ENCODE results near the gene ATP8B4.

Gene ATP8B4

GRCh38 chr15:49895347-49896223 lies 223.4 kb downstream of the ATP8B4 start:
- DNase-seq (ENCODE audit: low read depth in 2 of 2), result no peak

DNA sequence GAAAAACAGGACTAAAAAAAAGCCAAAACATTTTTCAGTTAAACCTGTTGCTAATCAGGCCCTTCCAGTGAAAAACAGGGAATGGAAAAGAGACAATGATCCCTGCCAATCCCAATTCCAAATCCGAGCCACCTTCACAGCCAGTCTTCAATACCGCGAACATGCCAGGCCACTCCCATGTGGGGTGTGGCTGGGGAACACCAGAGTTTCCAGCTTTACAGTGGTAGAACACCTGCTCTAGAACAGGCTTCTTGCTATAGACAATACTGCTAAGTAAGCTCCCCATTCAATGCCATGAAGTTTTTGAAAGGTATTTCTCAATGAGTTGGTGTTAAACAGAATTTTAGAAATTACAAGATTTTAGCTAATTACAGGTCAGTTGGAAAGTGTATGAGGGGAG lies 228.3 kb downstream of the ATP8B4 start:
- DNase-seq (ENCODE audit: low read depth in 2 of 2), result no peak

GRCh38 chr15:49889536-49889935 lies 229.5 kb downstream of the ATP8B4 start:
- no peak for DNase-seq (ENCODE audit: low read depth in 2 of 2)

DNA sequence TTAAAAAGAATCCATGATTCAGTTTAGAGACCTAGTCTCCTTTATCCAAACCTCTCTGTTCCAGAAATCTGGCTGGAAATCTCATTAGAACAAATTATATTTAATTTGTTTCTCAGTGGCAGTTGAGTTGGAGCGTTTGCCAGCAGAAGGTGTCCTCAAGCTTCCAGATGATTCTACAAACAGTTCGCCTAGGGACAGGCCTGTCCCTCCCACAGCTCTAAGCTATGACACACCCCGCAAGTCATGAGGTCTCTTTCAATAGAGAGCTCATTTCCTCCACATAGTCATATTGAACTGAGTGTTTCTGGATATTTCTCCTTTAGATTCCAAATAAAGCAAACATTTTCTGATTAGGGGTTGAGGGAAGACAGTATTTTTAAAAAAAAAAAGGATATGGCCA lies 230.3 kb downstream of the ATP8B4 start:
- no peak for DNase-seq (ENCODE audit: low read depth in 2 of 2)

DNA sequence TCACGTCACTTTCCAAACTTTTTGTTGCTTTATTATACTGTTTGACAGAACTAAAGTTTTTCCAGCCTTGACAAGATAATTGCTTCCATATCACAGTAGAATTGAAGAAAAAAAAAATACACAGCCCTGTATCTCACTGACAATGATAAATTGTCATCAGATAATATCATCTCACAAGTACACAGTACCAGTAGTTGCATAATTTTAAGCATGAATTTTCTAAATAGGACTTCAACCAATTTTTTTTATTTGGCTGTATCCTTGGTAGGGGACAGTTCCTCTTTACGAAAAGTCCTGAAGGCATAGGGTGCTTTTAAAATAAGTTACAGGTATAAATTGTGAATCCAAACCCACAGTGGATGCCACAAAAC lies 230.7 kb downstream of the ATP8B4 start:
- DNase-seq (ENCODE audit: low read depth in 2 of 2), result peak; percentile 13 to 21

GRCh38 chr15:49887659-49888322 lies 231.2 kb downstream of the ATP8B4 start:
- DNase-seq (ENCODE audit: low read depth in 2 of 2), result peak; percentile 30 to 32

DNA sequence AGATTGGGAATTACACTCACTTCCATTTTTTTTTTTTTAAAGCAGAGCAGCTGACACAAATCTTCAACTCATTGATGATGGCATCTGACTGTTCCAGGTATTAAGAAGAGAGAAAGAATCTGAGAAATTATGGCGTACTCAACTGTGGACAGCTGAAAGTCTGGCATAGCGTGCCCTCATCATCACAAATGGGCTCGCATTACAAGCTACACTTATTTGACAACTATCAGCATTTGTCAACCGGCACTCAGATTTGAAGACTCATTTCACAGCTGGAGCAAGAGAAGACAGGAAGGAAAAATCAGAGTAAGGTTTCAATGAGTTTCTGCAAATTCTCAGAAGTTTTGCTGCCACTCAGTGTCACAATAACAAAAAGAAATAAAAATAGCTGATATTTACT lies 235.9 kb downstream of the ATP8B4 start:
- no peak for DNase-seq (ENCODE audit: low read depth in 2 of 2)

GRCh38 chr15:49881866-49882265 lies 237.2 kb downstream of the ATP8B4 start:
- no peak for DNase-seq (ENCODE audit: low read depth in 2 of 2)

GRCh38 chr15:49881433-49881832 lies 237.6 kb downstream of the ATP8B4 start:
- DNase-seq (ENCODE audit: low read depth in 2 of 2), result no peak

DNA sequence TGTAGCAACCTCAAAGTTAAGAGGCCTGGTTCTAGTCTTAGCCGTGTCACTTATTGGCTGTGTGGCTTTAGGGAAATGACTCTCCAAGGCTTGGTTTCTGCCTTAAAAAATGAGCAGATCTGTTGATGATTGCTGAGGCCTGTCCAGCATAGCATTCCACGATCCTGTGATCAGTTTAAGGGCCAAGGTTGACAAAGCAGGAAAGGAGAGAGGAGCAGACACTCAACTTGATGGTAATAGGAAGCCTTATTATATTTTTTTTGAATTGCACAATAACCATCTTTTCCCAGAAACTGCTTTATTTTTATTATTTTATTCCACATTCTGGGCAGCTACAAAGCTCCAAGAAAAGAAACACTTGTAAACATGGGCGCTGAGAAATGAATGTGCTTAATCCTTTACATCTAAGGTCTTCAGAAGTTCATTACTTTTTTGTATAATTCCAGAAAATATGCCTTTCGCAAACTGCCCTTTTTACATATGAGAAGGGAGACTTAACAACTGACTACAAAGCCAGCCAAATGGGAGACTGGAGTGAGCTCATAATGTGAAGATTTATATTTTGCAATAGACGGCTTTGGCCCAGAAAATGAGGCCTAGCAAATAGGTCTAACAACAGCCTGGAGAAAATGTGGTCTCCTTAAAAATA lies 241.0 kb downstream of the ATP8B4 start:
- DNase-seq (ENCODE audit: low read depth in 2 of 2), result peak; percentile 57 to 64

DNA sequence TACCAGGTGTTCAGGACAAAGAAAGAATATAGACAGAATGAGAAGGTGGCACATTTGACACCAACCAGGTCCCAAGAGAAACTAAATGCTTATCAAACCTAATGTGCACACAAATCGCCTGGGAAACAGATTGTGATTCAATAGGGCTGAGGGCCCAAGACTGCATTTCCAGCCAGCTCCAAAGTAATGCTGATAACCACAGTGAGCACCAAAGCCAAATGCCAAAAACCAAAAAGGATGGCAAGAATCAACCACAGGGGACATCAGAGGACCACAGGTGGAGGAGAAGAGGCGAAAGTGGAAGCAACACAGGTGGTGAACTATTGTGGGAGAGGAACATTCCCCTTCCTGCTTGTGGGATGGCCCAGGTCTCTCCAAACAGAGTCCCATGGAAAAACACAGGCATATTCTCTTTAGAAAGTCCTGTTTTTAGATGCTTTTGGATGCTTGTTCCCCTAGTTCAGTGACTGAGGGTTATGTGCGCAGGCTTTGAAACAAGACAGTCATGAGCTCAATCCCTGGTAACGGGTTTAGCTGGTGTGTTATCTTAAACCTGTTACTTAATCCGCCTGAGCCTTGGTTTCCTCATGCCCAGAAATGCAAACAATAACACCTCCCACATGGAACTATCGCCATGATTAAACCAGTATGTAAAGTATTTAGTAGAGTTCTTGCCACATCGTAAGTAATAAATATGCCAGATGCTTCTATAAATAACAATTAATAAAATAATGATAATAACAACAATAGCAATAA lies 241.7 kb downstream of the ATP8B4 start:
- DNase-seq (ENCODE audit: low read depth in 2 of 2), result no peak

DNA sequence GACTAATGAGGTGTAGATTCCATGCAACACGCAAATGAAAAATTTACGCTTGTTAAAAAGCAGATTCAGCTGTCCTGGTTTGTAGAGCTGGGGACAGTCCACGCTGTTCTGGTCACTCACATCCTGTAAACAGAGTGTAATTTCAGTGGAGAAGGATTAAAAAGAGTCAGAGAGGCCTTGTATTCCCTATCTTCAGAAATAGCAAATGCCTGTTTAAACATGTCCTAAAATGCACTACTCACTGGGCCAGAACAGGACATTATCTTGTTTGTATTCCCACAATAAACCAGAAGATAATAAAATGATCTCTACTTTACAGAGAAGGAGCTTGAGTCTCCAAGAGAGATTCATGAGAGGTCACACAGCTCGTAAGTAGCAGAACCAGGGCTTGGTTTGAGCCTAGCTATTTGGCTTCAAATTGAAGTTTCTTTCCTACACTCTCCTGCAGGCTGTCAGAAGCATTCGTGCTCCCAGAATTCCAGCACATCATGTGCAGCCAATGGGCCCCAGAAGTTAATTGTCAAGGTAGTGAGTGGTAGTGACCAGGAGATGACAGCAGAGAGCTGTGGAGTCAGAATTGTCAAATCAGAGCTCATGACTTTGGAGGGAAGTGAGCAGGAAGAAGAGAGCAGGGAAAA lies 242.5 kb downstream of the ATP8B4 start:
- no peak for DNase-seq (ENCODE audit: low read depth in 2 of 2)

GRCh38 chr15:49875392-49875791 lies 243.6 kb downstream of the ATP8B4 start:
- no peak for DNase-seq (ENCODE audit: low read depth in 2 of 2)

GRCh38 chr15:49870472-49870871 lies 248.6 kb downstream of the ATP8B4 start:
- no peak for DNase-seq (ENCODE audit: low read depth in 2 of 2)

DNA sequence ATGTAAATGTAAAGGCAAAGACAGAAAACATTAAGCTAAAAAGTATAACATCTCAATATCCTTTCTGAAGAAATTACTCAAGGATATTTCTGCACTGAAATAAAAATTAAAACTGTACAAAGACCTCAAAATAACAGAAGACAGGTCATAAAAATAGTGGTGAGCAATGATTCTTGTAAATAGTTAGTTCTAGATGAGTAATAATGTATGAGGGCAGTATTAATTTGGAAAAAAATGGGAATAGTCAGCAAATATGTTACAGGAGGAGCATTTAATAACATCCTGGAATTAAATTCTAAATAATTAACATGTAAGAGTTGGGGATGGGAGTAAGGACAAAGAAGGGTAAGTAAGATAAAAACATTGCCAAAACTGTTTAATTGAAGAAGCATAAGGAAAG lies 250.7 kb downstream of the ATP8B4 start:
- no peak for DNase-seq (ENCODE audit: low read depth in 2 of 2)

- no peak for DNase-seq (ENCODE audit: low read depth in 2 of 2)
Observed at GRCh38 chr15:49865925-49866757, 252.9 kb downstream of the ATP8B4 start.

GRCh38 chr15:49864251-49864650 lies 254.8 kb downstream of the ATP8B4 start:
- no peak for DNase-seq (ENCODE audit: low read depth in 2 of 2)

DNA sequence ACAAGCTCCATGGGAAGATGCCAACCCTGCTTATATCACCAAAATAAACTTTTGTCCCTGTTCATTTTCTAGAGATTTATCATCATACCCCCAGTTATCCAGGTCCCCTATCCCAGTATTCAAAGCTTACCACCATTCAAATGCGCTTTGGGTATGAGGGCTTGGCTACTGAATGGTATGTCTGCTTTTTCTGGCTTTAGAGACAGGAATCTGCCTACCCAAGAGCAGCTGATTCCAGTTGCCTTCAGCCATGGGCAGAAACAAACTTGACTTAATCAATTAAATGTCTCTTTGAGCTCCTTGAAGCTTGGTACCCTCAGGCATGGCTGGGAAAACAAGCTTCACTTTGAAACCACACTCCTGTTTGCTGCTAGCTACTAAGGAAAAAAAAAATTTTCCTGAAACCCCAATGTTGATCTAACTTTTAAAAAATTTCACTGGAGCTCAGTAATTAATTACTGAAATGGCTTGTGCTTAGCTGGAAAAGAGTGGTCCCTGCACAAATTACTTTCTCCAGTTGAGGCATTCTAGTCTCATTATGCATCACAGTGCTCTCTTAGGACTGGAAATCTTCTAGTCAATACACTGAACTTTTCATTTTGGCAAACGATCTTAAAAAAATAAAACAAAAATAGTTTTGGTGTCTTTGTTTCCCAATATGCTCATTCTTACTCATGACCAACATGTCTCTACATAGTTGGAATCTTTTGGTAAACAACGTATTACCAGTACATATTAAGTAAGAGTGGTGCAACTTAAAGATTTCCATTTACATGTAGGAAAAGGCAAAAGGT lies 255.4 kb downstream of the ATP8B4 start:
- peak; percentile 83 to 87 for DNase-seq (ENCODE audit: low read depth in 2 of 2)

GRCh38 chr15:49860101-49860500 lies 258.9 kb downstream of the ATP8B4 start:
- peak; percentile 85 to 86 for DNase-seq (ENCODE audit: low read depth in 2 of 2)
